Measurements from ENCODE around the gene FGL2. TPM values are rescaled to one million over a fixed set of nuclear protein-coding genes. Genes with fewer than 3 reads are reported as not detected.

The FGL2 gene
- total and polyA plus RNA-seq, 11 donors, result 2.5 to 56.9 (median 8.6) TPM

GRCh38 chr7:77242554-77242953, 42.9 kb upstream of the FGL2 start:
- Histone ChIP-seq H3K27me3 (peaks cover 0 to 3% (median 0%) of the 10 kb centered on the region in 9 donors), H3K9me3 (no peaks in the 10 kb centered on the region), H3K36me3 (peaks cover 0 to 7% (median 0%) of the 10 kb centered on the region in 9 donors), H3K27ac (peak overlapping the region in 11 of 12 donors; percentile 9 to 76 (median 60)), H3K4me1 (peaks cover 0 to 68% (median 16%) of the 10 kb centered on the region in 12 donors), H3K4me3 (peak overlapping the region in 3 of 12 donors; percentile 4 to 48 (median 5))
- TF ChIP-seq, protein P1, sequence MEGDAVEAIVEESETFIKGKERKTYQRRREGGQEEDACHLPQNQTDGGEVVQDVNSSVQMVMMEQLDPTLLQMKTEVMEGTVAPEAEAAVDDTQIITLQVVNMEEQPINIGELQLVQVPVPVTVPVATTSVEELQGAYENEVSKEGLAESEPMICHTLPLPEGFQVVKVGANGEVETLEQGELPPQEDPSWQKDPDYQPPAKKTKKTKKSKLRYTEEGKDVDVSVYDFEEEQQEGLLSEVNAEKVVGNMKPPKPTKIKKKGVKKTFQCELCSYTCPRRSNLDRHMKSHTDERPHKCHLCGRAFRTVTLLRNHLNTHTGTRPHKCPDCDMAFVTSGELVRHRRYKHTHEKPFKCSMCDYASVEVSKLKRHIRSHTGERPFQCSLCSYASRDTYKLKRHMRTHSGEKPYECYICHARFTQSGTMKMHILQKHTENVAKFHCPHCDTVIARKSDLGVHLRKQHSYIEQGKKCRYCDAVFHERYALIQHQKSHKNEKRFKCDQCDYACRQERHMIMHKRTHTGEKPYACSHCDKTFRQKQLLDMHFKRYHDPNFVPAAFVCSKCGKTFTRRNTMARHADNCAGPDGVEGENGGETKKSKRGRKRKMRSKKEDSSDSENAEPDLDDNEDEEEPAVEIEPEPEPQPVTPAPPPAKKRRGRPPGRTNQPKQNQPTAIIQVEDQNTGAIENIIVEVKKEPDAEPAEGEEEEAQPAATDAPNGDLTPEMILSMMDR (IDR thresholded peaks at IDR 0.05), result no peak
- no peak for ATAC-seq
- intact Hi-C loops (cut with DNase I), result loop anchor here in 3 of 10 donors (10.0 kb wide), 1 partner anchor 118 kb away; the partner anchor contains the start of gene CCDC146 (in 3 of the 3)
- 46 to 70% (median 61%) methylated on average over 2 of the region's 2 CpGs for WGBS, 4 donors
- no peak for DNase-seq

DNA sequence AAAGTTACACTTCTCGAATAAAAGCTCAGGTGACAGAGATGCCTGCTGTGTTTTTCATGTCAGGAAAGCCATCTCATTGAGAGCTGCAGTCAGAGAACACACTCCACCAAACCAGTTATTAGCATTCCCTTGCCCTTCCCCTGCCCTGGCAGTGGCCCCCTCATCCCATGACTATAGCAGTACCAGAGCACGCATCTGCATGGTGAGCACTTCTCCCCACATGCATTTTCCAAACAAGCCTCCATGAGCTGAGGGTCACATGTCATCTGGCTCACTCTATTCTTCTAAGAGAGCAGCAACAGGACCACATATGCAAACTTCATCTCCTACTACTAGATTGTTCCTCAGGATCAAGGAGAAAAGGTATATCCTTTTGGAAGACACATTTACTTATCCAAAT, 42.4 kb upstream of the FGL2 start:
- DNase-seq (peak in 1 of 5 donors; percentile 40), ATAC-seq (peak in 1 of 4 donors; percentile 45)
- peaks cover 0 to 7% (median 0%) of the 10 kb centered on the region in 9 donors for H3K36me3 ChIP-seq
- WGBS, 4 donors, result 56 to 82% (median 71%) methylated on average over 2 of the region's 2 CpGs
- TF ChIP-seq POLR2A (IDR thresholded peaks at IDR 0.05), result no peak
- TF ChIP-seq, protein P1 (IDR thresholded peaks at IDR 0.05), result no peak
- peaks cover 0 to 73% (median 18%) of the 10 kb centered on the region in 12 donors for H3K4me1 ChIP-seq
- H3K4me3 ChIP-seq, result peak overlapping the region in 1 of 12 donors; percentile 48
- intact Hi-C loops (cut with DNase I), result loop anchor here in 3 of 10 donors (10.0 kb wide), 1 partner anchor 117 kb away; the partner anchor contains the start of gene CCDC146 (in 3 of the 3)
- peak overlapping the region in 10 of 12 donors; percentile 35 to 76 (median 63) for H3K27ac ChIP-seq
- H3K9me3 ChIP-seq, result no peaks in the 10 kb centered on the region
- no peaks in the 10 kb centered on the region for H3K27me3 ChIP-seq

DNA sequence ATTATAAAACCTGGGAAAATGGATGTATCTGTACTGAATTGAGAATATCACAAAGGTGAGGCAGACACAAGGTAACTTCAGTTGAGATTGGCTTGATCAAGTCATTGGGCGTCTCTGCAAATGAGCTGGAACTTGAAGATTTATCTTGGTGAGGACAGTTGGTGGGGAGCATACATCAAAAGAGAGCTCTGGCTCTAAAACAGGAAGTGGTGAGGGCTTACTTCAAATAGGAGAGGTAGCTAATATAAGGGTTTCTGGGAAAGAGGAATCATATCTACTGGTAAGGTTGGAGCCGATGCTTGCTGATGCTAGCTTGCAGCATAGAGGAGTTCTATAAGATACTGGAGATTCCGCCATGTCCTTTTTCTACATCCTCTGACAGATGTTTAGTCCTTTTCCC, 39.9 kb upstream of the FGL2 start:
- 90 to 95% (median 92%) methylated on average over 3 of the region's 3 CpGs for WGBS, 4 donors

DNA sequence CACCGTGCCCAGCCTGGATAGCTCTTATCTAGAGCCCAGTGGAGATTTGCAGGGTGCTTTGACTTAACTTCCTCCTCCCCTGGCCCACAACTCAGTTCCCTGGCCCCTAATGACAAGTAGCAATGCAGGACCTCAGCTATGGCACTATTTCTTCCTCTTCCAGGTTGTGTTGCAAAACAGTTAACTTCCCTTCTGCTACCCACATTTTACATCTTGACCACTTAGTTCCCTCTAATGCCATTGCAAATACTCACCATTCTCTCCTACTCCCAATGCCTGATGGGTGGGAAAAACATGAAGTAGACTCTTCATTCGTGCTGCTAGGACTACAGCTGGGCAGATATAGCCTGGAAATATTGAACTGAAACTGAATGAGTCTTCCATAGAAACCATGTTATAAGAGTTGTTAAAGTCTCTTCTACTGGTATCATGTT, 39.1 kb upstream of the FGL2 start:
- H3K4me3 ChIP-seq, result no peak overlapping the region
- 70 to 75% (median 72%) methylated on average over 2 of the region's 2 CpGs for WGBS, 4 donors
- no peaks in the 10 kb centered on the region for H3K27me3 ChIP-seq
- ATAC-seq, result peak; percentile 35 to 83 (median 66)
- TF ChIP-seq POLR2A (IDR thresholded peaks at IDR 0.05), result no peak
- TF ChIP-seq, protein P1 (IDR thresholded peaks at IDR 0.05), result no peak
- intact Hi-C loops (cut with DNase I), result no loop called here
- H3K36me3 ChIP-seq, result peaks cover 0 to 7% (median 0%) of the 10 kb centered on the region in 9 donors
- no peaks in the 10 kb centered on the region for H3K9me3 ChIP-seq
- H3K4me1 ChIP-seq, result peaks cover 0 to 46% (median 6%) of the 10 kb centered on the region in 12 donors
- peak overlapping the region in 6 of 12 donors; percentile 37 to 70 (median 48) for H3K27ac ChIP-seq
- peak in 2 of 5 donors; percentile 33 to 42 for DNase-seq

More for the DNA sequence above, 39.9 kb upstream of the FGL2 start:
- DNase-seq (no peak), ATAC-seq (no peak)
- Histone ChIP-seq H3K27ac (peak overlapping the region in 2 of 12 donors; percentile 51 to 70), H3K9me3 (no peaks in the 10 kb centered on the region), H3K27me3 (no peaks in the 10 kb centered on the region), H3K4me1 (peaks cover 0 to 49% (median 6%) of the 10 kb centered on the region in 12 donors), H3K4me3 (no peak overlapping the region), H3K36me3 (peaks cover 0 to 7% (median 0%) of the 10 kb centered on the region in 9 donors)
- no peak for TF ChIP-seq POLR2A (IDR thresholded peaks at IDR 0.05)
- TF ChIP-seq, protein P1 (IDR thresholded peaks at IDR 0.05), result no peak
- intact Hi-C loops (cut with DNase I), result no loop called here
